ENCODE data around the gene SLC16A3. TPM values are rescaled to one million over a fixed set of nuclear protein-coding genes. Genes with fewer than 3 reads are reported as not detected.

The SLC16A3 gene
- total RNA-seq, 2 donors from 2014 or later, result 167 to 309 TPM

GRCh38 chr17:82234211-82235055 is 5.6 kb downstream of the SLC16A3 start:
- H3K9me3 Mint-ChIP-seq, result no peaks in the 10 kb centered on the region
- peaks cover 75% of the 10 kb centered on the region for H3K36me3 Mint-ChIP-seq (ENCODE audit: low read depth)
- ATAC-seq (replicated peaks), result no peak
- peak overlapping the region; percentile 17 for H3K27ac Mint-ChIP-seq
- no peaks in the 10 kb centered on the region for H3K27me3 Mint-ChIP-seq
- H3K4me1 Mint-ChIP-seq, result peaks cover 8% of the 10 kb centered on the region
- peak overlapping the region; percentile 53 for H3K4me3 Mint-ChIP-seq

DNA sequence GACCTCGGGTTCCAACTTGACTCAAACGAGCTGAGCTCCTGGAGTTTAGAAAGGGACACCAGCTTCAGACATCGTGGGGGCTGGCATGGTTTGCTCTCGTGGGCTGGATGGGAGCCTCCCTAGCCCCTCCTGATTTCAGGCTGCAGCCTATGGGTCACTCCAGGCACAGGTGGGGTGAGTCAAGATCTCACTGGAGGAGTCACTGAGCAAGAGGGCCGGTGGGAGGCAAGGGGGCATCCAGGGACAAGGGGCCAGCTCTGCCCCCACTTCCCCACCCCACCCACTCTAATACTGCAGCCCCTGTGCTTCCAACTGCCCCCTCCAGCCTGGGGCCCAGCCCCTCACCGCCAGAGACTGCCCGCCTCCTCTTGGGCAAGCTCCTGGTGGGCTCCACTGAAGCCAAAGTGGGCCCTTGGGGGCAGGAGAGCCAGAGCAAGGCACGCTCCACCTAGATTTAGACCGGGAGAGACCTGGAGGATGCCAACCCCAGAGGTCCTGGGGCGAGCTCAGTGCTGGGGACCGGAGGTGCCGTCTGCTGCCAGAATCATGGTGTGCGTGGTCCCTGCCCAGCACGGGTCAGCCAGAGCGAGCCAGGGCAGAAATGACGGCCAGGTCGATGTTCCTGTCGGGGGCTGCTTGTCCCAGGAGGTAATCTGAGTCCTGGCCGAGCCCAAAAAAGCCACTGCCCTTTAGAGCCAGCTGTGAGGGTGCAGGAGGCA is 6.4 kb downstream of the SLC16A3 start:
- peaks cover 75% of the 10 kb centered on the region for H3K36me3 Mint-ChIP-seq (ENCODE audit: low read depth)
- no peaks in the 10 kb centered on the region for H3K9me3 Mint-ChIP-seq
- peak overlapping the region; percentile 53 for H3K4me3 Mint-ChIP-seq
- peak overlapping the region; percentile 17 for H3K27ac Mint-ChIP-seq
- no peak for ATAC-seq (replicated peaks)
- peaks cover 8% of the 10 kb centered on the region for H3K4me1 Mint-ChIP-seq
- no peaks in the 10 kb centered on the region for H3K27me3 Mint-ChIP-seq

DNA sequence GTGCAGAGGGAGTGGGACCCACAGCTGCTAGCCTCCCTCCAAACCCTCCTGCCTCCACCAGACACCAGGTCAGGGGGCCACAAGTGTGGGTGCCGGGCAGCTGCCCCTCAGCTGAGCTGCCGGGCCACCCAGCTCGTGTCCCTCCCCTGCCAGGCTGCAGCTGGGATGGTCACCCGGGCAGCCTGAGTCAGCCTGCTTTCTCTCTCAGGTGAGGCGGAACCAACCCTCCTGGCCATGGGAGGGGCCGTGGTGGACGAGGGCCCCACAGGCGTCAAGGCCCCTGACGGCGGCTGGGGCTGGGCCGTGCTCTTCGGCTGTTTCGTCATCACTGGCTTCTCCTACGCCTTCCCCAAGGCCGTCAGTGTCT is 6.9 kb downstream of the SLC16A3 start:
- peak overlapping the region; percentile 53 for H3K4me3 Mint-ChIP-seq
- H3K9me3 Mint-ChIP-seq, result no peaks in the 10 kb centered on the region
- peak overlapping the region; percentile 43 for H3K27ac Mint-ChIP-seq
- no peak for ATAC-seq (replicated peaks)
- H3K36me3 Mint-ChIP-seq (ENCODE audit: low read depth), result peaks cover 76% of the 10 kb centered on the region
- H3K4me1 Mint-ChIP-seq, result peaks cover 13% of the 10 kb centered on the region
- H3K27me3 Mint-ChIP-seq, result no peaks in the 10 kb centered on the region

DNA sequence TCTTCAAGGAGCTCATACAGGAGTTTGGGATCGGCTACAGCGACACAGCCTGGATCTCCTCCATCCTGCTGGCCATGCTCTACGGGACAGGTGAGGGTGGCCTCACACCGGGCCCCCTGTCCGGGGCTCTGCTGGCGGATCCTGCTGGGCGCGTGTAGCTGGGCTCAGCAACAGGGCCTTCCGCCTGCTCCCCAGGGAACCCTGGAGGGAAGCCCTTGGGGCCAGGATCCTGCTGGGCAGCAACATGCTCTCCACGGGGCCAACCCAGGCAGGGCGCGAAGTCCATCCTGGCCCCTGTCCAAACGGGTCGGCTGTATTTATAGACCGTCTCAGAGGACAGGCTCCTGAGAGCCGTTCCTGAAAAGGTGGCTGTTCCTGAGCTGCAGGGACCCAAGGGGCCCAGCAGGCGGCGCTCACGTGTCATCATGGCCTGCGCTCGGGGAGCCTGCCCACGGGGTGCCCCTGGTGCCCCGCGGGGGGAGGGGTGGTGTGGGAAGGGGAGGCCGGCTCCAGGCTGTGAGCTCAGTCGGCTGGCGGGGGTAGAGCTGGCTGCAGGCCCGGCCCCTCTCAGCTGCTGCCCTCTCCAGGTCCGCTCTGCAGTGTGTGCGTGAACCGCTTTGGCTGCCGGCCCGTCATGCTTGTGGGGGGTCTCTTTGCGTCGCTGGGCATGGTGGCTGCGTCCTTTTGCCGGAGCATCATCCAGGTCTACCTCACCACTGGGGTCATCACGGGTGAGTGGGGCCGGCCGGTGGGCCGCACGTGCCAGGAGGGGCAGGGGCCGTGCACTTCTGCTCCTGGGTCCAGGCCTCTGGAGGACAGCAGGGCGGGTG is 7.5 kb downstream of the SLC16A3 start:
- H3K9me3 Mint-ChIP-seq, result no peaks in the 10 kb centered on the region
- peaks cover 81% of the 10 kb centered on the region for H3K36me3 Mint-ChIP-seq (ENCODE audit: low read depth)
- H3K4me3 Mint-ChIP-seq, result peak overlapping the region; percentile 53
- peak overlapping the region; percentile 43 for H3K27ac Mint-ChIP-seq
- H3K27me3 Mint-ChIP-seq, result no peaks in the 10 kb centered on the region
- H3K4me1 Mint-ChIP-seq, result peaks cover 15% of the 10 kb centered on the region
- ATAC-seq (replicated peaks), result no peak

DNA sequence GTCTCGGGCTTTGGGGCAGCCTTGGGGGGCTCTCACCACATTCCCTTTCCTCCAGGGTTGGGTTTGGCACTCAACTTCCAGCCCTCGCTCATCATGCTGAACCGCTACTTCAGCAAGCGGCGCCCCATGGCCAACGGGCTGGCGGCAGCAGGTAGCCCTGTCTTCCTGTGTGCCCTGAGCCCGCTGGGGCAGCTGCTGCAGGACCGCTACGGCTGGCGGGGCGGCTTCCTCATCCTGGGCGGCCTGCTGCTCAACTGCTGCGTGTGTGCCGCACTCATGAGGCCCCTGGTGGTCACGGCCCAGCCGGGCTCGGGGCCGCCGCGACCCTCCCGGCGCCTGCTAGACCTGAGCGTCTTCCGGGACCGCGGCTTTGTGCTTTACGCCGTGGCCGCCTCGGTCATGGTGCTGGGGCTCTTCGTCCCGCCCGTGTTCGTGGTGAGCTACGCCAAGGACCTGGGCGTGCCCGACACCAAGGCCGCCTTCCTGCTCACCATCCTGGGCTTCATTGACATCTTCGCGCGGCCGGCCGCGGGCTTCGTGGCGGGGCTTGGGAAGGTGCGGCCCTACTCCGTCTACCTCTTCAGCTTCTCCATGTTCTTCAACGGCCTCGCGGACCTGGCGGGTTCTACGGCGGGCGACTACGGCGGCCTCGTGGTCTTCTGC is 8.4 kb downstream of the SLC16A3 start:
- no peak for ATAC-seq (replicated peaks)
- Mint-ChIP-seq H3K27ac (peak overlapping the region; percentile 82), H3K27me3 (no peaks in the 10 kb centered on the region), H3K4me1 (peaks cover 18% of the 10 kb centered on the region), H3K9me3 (no peaks in the 10 kb centered on the region), H3K36me3 (ENCODE audit: low read depth) (peaks cover 90% of the 10 kb centered on the region), H3K4me3 (peak overlapping the region; percentile 65)

DNA sequence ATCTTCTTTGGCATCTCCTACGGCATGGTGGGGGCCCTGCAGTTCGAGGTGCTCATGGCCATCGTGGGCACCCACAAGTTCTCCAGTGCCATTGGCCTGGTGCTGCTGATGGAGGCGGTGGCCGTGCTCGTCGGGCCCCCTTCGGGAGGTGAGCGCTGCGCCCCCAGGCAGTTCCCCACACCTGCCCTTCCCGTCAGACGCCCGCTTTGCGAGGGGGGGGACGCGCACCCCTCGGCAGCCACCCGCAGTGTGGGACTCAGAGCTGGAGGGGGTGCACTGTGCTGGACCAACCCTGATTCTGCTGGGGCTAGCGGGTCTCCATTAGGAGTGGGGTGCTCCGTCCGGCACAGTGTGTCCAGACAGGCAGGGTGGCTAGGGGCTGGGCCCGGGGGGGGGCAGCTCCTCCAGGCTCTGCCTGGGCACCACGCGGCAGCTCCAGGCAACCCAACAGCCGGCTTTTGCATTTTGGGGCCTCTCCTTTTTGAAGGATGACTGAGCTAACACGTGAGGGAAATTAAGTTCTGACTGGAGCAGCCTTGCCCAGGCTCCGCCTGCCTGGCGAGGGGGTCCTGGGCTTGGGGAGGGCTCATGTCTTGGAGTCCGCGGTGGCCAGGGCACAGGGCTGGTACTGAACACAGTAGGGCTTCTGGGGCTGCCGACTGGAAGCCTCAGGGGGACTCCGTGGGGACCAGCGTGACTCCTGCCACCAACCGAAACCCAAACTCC is 9.1 kb downstream of the SLC16A3 start:
- Mint-ChIP-seq H3K4me3 (peak overlapping the region; percentile 65), H3K27ac (peak overlapping the region; percentile 82), H3K36me3 (ENCODE audit: low read depth) (peaks cover 95% of the 10 kb centered on the region), H3K9me3 (no peaks in the 10 kb centered on the region), H3K27me3 (no peaks in the 10 kb centered on the region), H3K4me1 (peaks cover 23% of the 10 kb centered on the region)
- ATAC-seq (replicated peaks), result no peak

- H3K27me3 Mint-ChIP-seq, result no peaks in the 10 kb centered on the region
- H3K36me3 Mint-ChIP-seq (ENCODE audit: low read depth), result peaks cover 95% of the 10 kb centered on the region
- no peaks in the 10 kb centered on the region for H3K9me3 Mint-ChIP-seq
- peak overlapping the region; percentile 65 for H3K4me3 Mint-ChIP-seq
- peak overlapping the region; percentile 82 for H3K27ac Mint-ChIP-seq
- peaks cover 23% of the 10 kb centered on the region for H3K4me1 Mint-ChIP-seq
- ATAC-seq (replicated peaks), result peak; percentile 57
These were observed 9.8 kb downstream of the SLC16A3 start for GRCh38 chr17:82238472-82239201.

GRCh38 chr17:82239401-82239925 is 10.6 kb downstream of the SLC16A3 start:
- no peak overlapping the region for H3K27ac Mint-ChIP-seq
- no peaks in the 10 kb centered on the region for H3K27me3 Mint-ChIP-seq
- peaks cover 31% of the 10 kb centered on the region for H3K4me1 Mint-ChIP-seq
- peak; percentile 0 for ATAC-seq (replicated peaks)
- H3K4me3 Mint-ChIP-seq, result peak overlapping the region; percentile 65
- peaks cover 95% of the 10 kb centered on the region for H3K36me3 Mint-ChIP-seq (ENCODE audit: low read depth)
- no peaks in the 10 kb centered on the region for H3K9me3 Mint-ChIP-seq

DNA sequence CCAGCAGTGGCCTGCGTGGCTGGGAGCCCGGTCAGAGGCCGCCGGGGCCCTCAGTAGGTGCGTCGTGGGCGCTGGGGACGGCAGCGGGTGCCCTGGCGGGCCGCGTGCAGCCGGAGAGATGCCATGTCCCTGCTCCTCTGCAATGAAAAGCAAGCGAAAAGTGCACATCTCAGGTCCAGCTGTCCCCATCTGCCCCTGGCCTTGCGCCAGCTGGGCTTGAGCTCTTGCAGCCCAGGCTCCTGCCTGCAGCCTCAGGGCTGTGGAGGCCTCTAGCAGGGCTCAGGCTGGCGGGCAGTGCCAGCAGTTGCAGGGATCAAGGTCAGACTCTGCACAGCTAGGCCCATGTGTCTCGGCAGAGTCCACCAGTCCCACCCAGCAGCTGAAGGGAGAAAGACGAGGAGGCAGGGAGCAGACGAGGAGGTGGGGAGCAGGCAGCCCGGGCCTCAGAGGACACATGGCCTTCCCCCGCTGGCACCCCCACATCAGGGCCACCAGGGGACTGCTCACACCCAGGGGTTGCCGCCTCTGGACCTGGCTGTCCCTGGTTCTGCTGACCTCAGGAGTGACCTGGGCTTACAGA is 11.2 kb downstream of the SLC16A3 start:
- ATAC-seq (replicated peaks), result peak; percentile 0
- no peaks in the 10 kb centered on the region for H3K9me3 Mint-ChIP-seq
- peaks cover 95% of the 10 kb centered on the region for H3K36me3 Mint-ChIP-seq (ENCODE audit: low read depth)
- H3K4me3 Mint-ChIP-seq, result peak overlapping the region; percentile 65
- peak overlapping the region; percentile 96 for H3K27ac Mint-ChIP-seq
- no peaks in the 10 kb centered on the region for H3K27me3 Mint-ChIP-seq
- peaks cover 35% of the 10 kb centered on the region for H3K4me1 Mint-ChIP-seq

DNA sequence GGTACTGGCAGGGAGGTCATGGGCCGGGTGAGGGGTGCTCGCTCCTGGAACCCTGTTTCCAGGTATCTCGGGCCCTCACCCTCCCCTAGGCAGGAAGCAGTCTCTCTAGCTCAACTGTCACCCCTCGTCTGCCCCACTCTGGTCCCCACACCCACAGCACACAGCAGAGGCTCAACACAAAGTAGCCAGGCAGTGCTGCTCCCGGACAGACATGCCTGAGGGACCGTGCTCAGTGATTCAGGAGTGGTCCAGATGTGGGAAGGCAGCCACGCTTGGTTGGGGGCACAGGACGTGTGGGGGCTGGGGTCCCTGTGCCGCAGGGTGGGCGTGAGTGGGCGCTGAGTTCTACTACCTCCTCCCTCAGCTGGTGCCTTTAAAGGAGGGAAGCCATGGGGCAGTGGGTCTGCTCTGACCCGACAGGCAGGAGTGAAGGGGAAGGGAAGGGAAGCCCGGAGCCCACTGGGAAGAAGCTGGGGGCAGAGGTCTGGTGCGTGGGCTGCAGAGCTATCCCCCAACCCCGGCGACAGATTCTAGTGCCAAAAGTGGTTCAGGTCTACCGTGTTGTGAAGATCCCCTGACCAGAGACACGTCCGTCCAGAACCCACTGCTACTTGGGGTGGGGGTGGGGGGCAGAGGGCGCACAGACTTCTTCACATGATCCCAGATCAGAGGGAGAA is 11.8 kb downstream of the SLC16A3 start:
- Mint-ChIP-seq H3K4me3 (peak overlapping the region; percentile 65), H3K36me3 (ENCODE audit: low read depth) (peaks cover 95% of the 10 kb centered on the region), H3K9me3 (no peaks in the 10 kb centered on the region), H3K27me3 (no peaks in the 10 kb centered on the region), H3K4me1 (peaks cover 35% of the 10 kb centered on the region), H3K27ac (peak overlapping the region; percentile 96)
- peak; percentile 2 for ATAC-seq (replicated peaks)

GRCh38 chr17:82241183-82241925 is 12.5 kb downstream of the SLC16A3 start:
- peak; percentile 59 for ATAC-seq (replicated peaks)
- Mint-ChIP-seq H3K9me3 (no peaks in the 10 kb centered on the region), H3K27me3 (no peaks in the 10 kb centered on the region), H3K4me1 (peaks cover 35% of the 10 kb centered on the region), H3K36me3 (ENCODE audit: low read depth) (peaks cover 95% of the 10 kb centered on the region), H3K4me3 (peak overlapping the region; percentile 65), H3K27ac (peak overlapping the region; percentile 96)

All from activated T-helper 17 cell treated with anti-CD3 and anti-CD28 coated beads, Interleukin-2, amount 50 U/mL, for 72 hours (primary cell).